Testis (tissue), 2 donors: ENCODE measurements around the gene GSG1L.

Experiments
- CTCF ChIP-seq, 3 experiments: fragments of 450-650 bp in 2 of 3; fragments of 200-600 bp in 1 of 3; sonication (generic) in 1 of 3; IDR thresholded peaks; one replicate each; pipeline ENCODE4 v1.5.1; 2016 to 2019; ENCODE audit warnings: antibody characterized with exemption in 3 of 3, mild to moderate bottlenecking in 2 of 3, moderate library complexity in 1 of 3
- POLR2A ChIP-seq: fragments of 450-650 bp; IDR thresholded peaks from one replicate; pipeline ENCODE4 v1.6.1; 2017; ENCODE audit warnings: antibody characterized with exemption, mild to moderate bottlenecking, moderate library complexity

- no peak for TF ChIP-seq CTCF (IDR thresholded peaks at IDR 0.05)
- TF ChIP-seq POLR2A = no peak
These were observed 298.4 kb downstream of the GSG1L start for GRCh38 chr16:27764869-27765675.
